NCI-H187 treated with DMSO at 0.1 percent for 48 hours (cell line): ENCODE data around the gene CAPN5.

ENCODE experiments used
- DNase-seq: peaks from one replicate; lab custom pipeline; 2025; lab: John Stamatoyannopoulos, UW

CAPN5 gene

DNA sequence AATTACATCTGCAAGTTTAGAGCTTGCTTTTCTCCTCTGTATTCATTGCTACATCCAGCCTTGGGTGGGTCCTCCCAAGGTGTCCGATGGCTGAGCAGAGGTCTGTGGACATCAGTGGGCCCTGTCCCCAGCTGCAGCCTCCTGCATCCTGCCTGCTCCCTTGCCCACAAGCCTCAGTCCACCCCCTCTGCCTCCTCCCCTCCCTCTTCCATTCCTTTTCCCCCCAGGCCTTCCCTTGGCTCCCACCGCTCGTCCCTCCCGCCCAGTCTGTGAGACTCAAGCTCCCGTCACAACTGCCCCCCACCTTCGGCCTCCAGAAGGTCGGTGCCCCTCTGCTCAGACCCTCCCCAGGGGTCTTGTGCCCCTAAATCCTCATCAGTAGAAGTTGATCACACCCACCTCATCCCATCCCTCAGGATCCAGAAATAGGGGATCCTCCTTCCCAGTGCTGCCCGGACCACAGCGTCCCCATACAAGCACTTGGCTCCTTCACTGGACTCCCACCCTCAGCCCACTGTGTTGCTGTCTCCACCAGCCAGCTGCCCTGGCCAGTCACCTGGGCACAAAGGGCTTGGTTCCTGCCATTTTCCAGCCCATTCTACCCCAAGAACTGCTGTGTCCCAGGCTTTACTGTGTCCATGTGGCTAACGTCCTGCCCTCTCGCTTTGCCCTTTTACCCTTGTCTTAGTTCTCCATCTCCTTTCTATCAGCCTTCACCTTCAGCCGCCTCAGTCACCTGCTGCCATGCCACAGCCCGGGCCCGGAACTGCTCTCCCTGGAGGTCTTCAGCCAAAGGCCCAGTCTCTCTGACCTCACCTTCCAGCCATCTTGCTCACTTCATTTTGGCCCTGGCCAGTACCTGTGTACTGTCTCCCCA, 33.6 kb downstream of the CAPN5 start:
- DNase-seq: no peak

DNA sequence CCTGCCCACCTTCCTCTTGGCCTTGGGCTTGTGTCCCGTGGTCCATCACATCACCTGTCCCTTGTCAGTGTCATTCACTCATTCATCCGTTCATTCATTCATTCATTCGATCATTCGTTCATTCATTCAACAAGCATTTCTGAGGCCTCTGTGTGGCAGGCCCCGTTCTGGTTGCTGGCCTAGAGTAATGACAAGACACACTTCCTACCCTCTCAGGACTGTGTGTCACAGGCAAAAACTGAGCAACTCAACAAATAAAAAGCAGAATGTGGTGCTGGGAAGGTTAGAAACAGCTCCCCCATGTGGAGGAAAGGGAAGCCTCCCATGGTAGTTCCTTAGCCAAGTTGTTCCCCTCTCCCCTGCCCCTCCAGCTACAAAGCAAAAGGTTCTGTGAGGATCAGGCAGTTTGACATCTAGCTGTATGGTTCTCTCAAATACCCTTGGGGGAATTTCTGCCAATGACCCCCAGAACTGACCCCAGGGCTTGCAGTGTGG, 34.3 kb downstream of the CAPN5 start:
- no peak for DNase-seq

DNA sequence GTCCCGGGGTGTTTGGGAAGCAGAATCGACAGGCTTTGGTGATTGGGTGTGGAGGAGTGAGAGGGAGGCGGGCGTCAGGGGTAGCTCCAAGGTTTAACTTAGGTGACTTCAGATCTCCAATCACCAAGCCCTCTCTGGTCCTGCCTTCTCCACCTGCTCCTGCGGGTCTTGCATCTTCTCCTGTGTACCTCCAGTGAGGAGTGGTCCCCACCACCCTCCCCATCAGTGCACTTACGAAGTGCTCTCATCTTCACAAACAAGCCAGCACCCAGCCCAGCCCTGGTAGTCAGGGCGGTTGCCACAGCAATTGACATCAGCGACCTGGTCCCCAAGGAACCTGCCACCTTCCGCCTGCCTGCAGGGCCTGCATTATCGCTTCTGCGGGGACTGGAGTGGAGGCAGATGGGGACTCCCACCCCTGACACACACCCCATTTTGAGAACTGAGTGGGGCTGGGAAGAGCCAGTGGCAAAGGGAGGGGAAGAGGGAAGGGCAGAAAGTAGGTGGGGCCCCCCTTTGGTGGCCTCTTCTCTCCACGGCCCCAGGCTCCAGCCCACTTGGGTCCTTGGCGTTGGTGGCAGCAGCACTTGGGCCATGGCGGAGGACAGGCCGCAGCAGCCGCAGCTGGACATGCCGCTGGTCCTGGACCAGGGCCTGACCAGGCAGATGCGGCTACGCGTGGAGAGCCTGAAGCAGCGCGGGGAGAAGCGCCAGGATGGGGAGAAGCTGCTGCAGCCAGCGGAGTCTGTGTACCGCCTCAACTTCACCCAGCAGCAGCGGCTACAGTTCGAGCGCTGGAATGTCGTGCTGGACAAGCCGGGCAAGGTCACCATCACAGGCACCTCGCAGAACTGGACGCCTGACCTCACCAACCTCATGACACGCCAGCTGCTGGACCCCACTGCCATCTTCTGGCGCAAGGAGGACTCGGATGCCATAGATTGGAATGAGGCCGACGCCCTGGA, 35.8 kb downstream of the CAPN5 start, which contains the start of gene OMP:
Gene OMP (plus strand): TSS at position 595 of the 965 bp plus-strand sequence. CDS start 0 bp downstream, at position 595.
- no peak for DNase-seq

DNA sequence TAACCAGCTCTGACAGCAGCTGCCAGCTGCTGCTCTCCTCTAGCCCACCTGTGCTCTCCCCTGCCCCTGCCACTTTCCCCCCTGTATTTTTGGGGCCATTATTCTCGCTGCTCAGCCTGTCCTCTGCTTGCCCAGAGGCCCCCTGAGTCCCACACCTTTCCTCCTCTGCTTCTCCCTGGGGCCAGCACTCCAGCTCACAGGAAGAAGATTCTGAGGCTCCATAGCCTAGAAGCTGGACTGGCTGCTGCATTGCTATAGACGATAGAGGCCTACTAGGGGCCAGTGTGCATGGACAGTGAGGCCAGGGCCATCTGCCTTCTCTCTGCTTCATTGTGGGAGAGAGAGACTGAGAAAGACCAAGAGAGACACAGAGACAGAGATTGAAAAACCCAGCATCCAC, 36.5 kb downstream of the CAPN5 start:
- no peak for DNase-seq

DNA sequence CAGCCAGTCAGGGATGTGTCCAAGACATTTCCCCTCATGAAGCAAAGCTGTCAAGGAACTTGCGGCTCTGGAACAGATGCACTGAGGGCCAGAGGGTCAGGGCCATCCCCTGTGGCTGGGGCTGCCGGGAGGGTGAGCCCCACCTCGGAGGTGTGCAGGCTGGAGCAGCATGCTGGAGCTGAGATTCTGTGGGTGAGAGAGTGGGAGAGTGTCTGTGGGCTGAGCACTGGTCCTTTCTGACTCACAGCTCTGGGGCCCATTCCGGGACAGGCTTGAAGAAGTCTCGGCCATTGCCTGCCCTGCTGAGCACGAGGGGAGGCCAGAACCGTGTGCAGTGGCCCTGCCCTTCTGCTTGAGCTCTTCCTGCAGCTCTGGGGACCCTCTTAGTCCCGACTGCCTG, 38.0 kb downstream of the CAPN5 start:
- no peak for DNase-seq

DNA sequence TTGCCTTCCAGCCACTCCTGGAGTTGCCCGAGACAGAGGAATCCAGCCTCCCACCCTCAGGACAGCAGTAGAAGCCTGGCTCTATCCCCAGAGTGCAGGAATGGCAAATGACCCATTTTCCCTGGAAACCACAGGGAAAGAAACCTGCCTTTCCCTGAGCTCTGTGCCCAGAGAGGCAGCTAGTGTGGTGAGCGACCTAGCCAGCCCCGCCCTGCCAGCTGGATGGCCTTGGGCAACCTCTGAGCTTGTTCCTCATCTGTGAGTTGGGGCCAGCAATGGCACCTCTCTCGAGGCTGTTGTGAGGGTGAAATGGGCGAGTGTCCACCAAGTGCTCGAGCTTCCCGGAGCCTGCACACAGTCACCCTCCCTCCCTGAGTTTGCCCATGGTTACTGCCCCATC, 39.5 kb downstream of the CAPN5 start:
- no peak for DNase-seq

DNA sequence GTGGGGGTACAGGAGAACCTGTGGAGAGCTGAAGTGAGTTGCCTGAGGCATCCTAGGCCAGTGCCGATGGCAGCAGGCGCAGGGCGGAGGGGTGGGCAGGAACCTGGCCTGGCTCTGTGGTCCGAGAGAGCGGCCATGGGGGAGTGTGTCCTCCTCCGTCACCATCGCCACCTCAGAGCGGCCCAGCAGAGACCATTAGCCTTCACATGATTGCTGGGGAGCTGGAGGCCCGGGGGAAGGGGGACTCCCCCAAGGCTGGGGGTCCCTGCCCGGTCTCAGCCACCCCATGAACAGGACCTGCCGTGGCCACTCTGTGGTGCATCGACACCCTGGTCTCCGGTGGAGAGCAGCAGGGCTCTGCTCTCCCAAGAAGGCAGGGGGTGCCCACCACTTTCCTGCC, 40.0 kb downstream of the CAPN5 start:
- no peak for DNase-seq

DNA sequence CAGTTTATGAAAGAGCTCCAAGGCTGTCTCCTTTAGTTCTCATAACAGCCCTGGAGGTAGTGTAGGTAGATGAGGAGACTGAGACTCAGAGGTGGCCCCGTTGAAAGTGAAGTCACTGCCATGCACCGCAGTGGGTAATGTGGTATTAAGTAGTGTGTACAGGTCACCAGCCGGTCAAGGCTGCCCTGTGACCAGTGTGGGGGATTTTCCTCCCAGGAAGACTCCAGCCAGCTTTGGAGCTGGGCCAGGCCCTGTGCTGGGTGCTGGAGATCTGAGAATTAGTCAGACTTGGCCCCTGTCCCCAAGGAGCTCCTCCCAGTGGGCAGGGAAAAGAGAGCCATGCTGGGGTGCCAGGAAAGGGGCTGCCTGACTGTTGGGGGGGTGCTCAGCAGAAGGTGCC, 41.2 kb downstream of the CAPN5 start:
- DNase-seq: no peak

DNA sequence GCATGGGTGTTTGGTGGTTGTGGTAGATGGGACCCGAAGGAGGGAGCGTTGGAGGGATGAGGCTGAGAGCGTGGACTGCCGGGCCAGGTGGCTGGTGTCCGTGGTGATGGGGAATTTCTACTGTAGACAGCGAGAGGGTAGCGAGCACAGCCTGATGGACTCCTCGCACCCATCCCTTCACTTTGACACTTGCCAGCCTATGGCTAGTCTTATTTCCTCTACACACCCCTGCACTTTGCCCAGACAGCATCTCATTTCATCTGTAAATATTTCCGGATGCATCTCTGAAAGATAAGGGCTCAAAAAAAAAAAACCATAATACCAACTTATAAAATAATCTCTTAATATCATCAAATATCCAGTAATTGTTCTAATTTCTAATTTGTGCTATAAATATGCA, 41.7 kb downstream of the CAPN5 start:
- DNase-seq: no peak

DNA sequence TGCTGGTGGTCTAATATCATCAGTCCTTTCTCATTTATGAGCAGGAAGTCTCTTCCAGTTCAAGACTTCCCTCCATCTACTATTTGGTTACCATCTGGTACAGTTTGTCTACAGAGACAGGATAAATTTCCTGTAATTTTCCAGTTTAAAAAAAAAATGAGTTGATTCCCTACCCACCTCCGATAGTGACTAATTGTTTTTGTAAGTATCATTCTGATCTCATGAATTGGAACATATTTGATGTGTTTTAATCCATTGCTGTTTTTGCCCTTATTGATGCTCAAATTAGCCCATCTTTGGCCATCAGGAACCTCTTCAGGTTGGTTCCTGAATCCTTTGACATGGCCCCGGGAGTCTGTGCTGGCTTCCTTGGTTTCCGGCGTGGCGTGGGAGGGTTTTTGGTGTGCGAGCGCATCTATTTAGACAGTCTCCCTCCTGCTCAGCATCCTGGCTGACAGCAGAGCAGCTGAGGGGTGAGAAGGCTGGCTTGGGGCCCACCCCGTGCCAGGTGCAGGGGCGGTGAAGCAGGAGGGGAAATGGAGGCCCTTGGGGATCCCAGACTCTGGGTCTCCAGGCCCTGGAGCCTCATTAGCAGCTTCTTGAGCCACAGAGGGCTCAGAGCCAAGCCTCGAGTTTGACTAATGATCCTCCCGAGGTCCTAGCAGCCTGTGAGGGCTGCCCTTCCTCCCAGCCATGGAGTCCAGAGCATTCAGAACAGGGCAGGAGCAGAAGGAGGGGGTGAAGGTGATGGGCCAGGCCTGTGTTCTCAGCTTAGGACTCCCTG, 42.7 kb downstream of the CAPN5 start:
- no peak for DNase-seq

DNA sequence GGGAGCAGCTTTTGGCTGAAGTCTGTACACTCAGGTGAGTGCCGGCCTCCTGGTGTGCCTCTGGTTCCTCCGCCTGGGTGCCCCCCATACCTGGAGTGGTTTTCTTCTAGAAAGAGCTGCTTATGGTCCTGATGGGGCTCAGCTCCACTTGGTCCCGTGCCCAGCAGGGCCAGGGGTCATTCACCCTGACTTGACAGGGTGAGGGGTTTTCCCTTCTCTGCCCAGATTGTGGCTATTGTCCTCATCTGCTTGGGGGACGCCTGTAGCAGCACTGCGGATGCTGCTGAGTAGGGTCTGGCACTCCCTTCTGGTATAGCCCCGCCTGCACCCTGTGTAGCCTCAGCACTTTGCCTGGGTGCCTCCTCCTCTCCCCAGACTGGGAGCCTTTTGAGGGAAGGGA, 44.1 kb downstream of the CAPN5 start:
- DNase-seq: no peak

DNA sequence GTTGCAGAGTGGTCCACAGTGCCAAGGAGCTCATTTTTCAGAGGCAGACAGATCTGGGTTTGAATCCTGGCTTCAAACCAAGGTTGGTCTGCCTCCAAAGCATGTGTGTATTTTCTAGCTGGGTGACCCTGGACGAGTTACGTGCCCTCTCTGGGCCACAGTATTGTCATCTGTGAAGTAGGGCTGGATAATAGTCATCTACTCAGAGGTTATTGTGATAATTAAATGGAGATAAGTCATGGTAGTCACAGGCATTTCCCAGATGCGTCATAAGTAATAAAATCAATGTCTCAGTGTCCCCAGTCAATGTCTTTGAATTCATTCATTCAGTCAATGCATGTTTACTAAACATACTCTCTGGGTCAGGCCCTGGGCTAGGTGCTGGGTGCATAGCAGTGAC, 44.5 kb downstream of the CAPN5 start:
- no peak for DNase-seq

DNA sequence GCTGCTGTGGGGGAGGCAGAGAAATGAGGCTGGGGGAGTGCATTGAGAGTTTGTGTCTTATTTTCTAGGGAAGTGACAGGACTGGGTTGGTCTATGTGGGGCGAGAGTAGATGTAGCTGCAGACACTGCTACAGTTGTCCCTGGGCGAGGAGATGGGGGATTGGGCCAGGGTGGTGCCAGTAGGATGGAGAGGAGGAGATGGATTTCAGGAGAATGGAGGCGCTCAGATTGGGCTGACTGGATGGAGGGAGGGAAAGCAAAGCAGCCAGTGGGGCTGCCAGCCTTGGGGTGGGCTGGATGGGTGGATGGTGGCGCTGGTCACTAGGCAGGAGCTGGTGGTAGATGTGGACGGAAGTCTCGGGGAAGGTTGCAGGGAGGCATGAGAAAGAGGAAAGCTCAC, 45.2 kb downstream of the CAPN5 start:
- no peak for DNase-seq

DNA sequence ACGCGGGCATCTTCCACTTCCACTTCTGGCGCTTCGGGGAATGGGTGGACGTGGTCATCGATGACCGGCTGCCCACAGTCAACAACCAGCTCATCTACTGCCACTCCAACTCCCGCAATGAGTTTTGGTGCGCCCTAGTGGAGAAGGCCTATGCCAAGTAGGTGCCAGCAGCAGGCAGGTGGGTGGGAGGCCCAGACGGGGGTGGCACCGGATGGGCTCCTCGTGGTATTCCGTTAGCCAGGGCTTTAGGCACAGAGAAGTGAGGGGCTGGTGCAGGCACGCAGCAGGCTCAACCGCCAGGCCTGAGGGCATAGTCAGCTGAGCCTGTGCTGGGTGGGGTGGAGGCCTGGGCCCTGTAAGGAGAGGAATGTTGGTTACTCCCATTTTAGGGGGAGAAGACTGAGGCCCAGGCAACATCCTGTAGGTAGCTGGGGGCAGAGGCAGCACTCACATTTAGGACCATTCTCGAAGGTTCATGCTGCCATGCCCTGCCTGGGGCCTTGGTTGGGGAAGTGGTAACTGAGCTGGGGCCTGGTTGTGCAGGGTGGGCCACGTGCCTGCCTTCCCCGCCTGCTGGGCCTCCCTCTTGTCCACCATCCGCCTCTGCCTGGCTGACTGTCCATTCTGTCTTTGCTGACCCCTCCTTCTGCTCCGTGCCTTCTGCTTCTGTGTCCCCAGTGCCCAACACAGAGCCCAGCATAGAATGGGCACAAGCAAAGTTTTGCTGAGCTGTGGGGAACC, 46.0 kb downstream of the CAPN5 start:
- DNase-seq: no peak

DNA sequence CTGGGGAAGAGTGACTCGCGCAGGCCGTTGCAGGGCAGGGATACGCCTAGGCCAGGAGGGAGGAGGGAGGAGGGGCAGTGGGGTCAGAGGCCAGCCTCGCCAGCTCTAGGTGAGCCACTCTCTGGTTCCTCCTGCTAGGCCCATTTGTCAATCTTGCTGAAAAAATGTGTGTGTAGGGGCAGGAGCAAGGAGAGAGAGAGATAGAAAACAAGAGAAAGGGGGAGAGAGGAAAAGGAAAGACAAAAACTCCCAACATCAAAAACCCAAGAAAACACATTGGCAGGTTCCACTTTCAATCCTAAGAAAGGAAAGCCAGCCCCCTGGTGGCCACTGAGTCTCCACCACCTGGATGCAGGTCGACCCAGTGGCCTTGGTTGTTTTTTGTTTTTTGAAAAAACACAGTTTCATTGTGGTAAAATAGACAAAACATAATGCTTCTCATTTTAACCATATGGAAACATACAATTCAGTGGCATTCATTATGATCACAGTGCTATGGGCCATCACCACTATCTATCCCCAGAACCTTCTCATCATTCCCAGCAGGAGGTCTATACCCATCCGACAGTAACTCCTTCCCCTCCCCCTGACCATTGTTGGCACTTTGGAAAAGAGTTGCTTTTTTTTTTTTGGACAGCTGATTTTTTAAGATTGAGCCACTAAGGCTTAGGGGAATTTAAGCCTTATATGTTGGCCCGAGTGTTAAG, 46.8 kb downstream of the CAPN5 start:
- DNase-seq: no peak

DNA sequence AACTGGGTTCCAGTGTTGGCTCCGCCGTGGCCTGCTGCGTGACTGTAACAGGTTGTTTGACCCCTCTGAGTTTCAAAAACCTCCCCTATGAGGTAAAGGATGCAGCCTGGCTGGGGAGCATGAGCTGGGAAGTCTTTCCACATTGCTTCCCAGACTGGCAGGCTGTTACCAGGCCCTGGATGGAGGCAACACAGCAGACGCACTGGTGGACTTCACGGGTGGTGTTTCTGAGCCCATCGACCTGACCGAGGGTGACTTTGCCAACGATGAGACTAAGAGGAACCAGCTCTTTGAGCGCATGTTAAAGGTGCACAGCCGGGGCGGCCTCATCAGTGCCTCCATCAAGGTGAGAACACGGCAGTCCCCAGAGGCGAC, 47.3 kb downstream of the CAPN5 start:
- DNase-seq: no peak

DNA sequence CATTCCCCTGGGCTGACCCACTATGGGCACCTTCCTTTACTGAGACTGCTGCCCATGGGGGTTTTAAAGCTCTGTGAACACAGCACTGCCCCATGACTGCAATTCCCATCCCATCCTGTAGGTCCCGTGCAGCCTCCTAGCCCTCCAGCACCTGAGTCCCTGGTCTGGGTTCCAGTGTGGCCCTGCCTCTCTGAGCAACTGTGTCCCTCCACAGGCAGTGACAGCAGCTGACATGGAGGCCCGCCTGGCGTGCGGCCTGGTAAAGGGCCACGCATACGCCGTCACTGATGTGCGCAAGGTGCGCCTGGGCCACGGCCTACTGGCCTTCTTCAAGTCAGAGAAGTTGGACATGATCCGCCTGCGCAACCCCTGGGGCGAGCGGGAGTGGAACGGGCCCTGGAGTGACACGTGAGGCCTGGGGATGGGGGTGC, 48.4 kb downstream of the CAPN5 start:
- no peak for DNase-seq

DNA sequence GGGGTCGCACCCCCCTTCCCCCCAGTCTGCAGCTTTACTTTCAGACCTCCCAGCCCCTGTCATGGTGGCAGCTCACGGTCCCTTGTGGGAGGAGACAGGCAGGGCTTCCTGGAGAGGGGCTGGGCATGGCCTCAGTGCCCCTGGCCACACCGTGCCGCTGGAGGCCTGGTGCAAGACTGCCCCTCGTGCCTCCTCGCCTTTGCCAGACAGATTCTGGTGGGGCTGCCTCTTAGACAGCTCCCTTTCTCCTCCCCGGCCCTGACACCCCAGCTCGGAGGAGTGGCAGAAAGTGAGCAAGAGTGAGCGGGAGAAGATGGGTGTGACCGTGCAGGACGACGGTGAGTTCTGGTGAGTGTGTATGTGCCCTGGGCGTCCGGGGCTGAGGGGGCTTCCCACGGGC, 49.2 kb downstream of the CAPN5 start:
- DNase-seq: no peak

DNA sequence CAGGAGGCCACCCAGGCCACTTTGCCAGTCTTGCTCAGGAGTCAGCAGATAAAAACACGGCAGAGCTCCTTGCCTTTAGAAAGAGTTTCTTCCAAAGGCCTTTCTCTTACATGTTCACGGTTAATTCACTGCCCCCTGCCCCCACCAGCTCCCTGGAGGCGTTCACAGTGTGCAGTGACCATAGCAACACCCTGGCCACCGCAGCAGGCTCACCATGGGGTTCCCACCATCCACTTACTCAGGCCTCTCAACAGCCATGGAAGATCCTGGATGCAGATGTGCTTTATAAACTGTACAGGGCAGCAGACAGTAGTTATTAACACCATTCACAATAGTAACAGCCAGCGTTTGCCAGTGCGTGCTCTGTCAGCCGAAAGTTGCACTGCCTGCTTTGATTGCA, 50.7 kb downstream of the CAPN5 start:
- no peak for DNase-seq

DNA sequence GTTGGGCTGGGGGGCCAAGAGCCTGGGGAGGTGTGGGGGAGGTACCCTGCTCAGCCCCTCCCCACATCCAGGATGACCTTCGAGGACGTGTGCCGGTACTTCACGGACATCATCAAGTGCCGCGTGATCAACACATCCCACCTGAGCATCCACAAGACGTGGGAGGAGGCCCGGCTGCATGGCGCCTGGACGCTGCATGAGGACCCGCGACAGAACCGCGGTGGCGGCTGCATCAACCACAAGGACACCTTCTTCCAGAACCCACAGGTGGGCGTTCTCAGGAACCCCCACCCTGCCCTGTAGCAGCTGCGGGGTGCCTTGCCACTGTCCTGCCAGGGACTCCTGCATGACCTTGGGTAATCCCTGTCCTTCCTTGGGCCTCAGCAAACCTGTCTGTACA, 51.3 kb downstream of the CAPN5 start:
- no peak for DNase-seq

DNA sequence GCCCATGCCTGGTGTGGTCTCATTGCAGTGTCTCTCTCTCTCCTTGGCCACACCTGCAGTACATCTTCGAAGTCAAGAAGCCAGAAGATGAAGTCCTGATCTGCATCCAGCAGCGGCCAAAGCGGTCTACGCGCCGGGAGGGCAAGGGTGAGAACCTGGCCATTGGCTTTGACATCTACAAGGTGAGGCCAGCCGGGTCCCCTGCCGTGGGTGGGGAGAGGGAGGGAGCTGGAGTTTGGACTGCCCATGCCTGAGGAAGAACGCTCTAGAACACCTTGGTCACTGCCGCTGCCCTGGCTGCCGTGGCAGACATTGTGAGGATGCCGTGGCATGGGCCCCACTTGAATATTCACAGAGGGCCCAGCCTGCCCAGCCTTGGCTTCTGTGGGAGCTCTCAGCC, 52.2 kb downstream of the CAPN5 start:
- DNase-seq: no peak
